ENCODE measurements around the gene PRR16.

The PRR16 gene

GRCh38 chr5:120677481-120677880, 213.4 kb downstream of the PRR16 start:
- no peaks in the 10 kb centered on the region for H3K27me3 ChIP-seq (replicated peaks; ENCODE audit: insufficient read depth, low read length)
- TF ChIP-seq EZH2 (optimal IDR thresholded peaks at IDR 0.05; ENCODE audit: low read depth, low read length) (no peak), EZH2phosphoT487 (IDR thresholded peaks at IDR 0.05; ENCODE audit: low read length) (no peak)
- TF ChIP-seq, protein P1, sequence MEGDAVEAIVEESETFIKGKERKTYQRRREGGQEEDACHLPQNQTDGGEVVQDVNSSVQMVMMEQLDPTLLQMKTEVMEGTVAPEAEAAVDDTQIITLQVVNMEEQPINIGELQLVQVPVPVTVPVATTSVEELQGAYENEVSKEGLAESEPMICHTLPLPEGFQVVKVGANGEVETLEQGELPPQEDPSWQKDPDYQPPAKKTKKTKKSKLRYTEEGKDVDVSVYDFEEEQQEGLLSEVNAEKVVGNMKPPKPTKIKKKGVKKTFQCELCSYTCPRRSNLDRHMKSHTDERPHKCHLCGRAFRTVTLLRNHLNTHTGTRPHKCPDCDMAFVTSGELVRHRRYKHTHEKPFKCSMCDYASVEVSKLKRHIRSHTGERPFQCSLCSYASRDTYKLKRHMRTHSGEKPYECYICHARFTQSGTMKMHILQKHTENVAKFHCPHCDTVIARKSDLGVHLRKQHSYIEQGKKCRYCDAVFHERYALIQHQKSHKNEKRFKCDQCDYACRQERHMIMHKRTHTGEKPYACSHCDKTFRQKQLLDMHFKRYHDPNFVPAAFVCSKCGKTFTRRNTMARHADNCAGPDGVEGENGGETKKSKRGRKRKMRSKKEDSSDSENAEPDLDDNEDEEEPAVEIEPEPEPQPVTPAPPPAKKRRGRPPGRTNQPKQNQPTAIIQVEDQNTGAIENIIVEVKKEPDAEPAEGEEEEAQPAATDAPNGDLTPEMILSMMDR (IDR thresholded peaks at IDR 0.05; ENCODE audit: low read length), result no peak
- no peaks in the 10 kb centered on the region for H3K79me2 ChIP-seq (ENCODE audit: low read length)
- H3F3A ChIP-seq (ENCODE audit: insufficient read depth, low read length), result no peaks in the 10 kb centered on the region
- H4K20me1 ChIP-seq (ENCODE audit: insufficient read depth, low read length), result no peaks in the 10 kb centered on the region
- no peaks in the 10 kb centered on the region for H3K9me3 ChIP-seq (replicated peaks; ENCODE audit: insufficient read depth, low read length)
- no peak overlapping the region for H3K9ac ChIP-seq (ENCODE audit: low read length)
- H3K9me2 ChIP-seq (replicated peaks; ENCODE audit: insufficient read depth, low read length), result no peaks in the 10 kb centered on the region
- H3K4me3 ChIP-seq (ENCODE audit: low read length), result no peak overlapping the region
- no peak for DNase-seq
- H2AFZ ChIP-seq (ENCODE audit: low read length), result no peak overlapping the region
- no peaks in the 10 kb centered on the region for H3K36me3 ChIP-seq (replicated peaks; ENCODE audit: insufficient read depth, low read length)
- no peak overlapping the region for H3K27ac ChIP-seq (ENCODE audit: low read length)
- H3K4me2 ChIP-seq (ENCODE audit: low read depth, low read length), result no peak overlapping the region
- no peaks in the 10 kb centered on the region for H3K4me1 ChIP-seq (ENCODE audit: low read length)

DNA sequence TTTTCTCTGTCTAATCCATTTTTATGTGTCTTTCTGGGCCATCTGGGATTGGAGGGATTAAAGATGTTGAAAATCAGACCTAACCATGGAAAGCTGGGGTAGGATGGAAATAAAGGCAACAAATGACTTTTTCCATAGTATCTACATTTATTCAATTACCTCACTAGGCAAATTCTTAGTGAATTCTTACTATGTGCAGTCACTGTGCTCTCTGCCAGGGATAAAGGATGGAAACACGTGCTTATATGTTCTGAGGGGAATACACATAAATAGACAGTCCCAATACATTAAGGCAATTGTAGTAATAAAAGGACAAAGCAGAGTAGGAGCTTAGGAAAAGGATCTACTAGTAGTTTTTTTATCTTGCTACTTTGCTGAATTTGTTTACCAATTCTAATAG, 214.2 kb downstream of the PRR16 start:
- no peaks in the 10 kb centered on the region for H3K36me3 ChIP-seq (replicated peaks; ENCODE audit: insufficient read depth, low read length)
- H3K9me3 ChIP-seq (replicated peaks; ENCODE audit: insufficient read depth, low read length), result no peaks in the 10 kb centered on the region
- no peak overlapping the region for H2AFZ ChIP-seq (ENCODE audit: low read length)
- H3K27me3 ChIP-seq (replicated peaks; ENCODE audit: insufficient read depth, low read length), result no peaks in the 10 kb centered on the region
- no peak overlapping the region for H3K4me2 ChIP-seq (ENCODE audit: low read depth, low read length)
- no peak overlapping the region for H3K27ac ChIP-seq (ENCODE audit: low read length)
- no peak overlapping the region for H3K4me3 ChIP-seq (ENCODE audit: low read length)
- H3K9me2 ChIP-seq (replicated peaks; ENCODE audit: insufficient read depth, low read length), result no peaks in the 10 kb centered on the region
- no peaks in the 10 kb centered on the region for H3F3A ChIP-seq (ENCODE audit: insufficient read depth, low read length)
- H3K4me1 ChIP-seq (ENCODE audit: low read length), result no peaks in the 10 kb centered on the region
- no peak for DNase-seq
- H3K79me2 ChIP-seq (ENCODE audit: low read length), result no peaks in the 10 kb centered on the region
- TF ChIP-seq EZH2phosphoT487 (IDR thresholded peaks at IDR 0.05; ENCODE audit: low read length) (no peak), EZH2 (optimal IDR thresholded peaks at IDR 0.05; ENCODE audit: low read depth, low read length) (no peak)
- TF ChIP-seq, protein P1 (IDR thresholded peaks at IDR 0.05; ENCODE audit: low read length), result no peak
- no peak overlapping the region for H3K9ac ChIP-seq (ENCODE audit: low read length)
- H4K20me1 ChIP-seq (ENCODE audit: insufficient read depth, low read length), result no peaks in the 10 kb centered on the region

DNA sequence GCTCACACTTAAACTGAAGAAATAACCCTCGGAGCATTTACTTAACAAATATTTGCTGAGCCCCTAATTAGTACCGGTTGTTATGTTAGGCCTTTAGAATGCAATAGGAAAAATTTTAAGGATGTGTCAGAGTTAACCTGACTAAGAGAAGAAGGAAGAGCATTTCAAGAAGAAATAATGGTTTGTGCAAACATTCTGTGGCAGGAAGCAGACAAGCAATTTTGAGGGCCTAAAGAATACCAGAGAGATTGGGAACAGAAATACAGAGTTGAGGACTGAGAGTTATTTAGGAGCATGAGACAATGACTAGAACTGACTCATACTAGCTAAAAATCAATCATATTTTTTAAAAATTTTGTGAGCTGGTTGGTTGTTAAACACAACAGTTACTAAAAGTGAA, 218.8 kb downstream of the PRR16 start:
- H3K9ac ChIP-seq (ENCODE audit: low read length), result no peak overlapping the region
- no peaks in the 10 kb centered on the region for H3K27me3 ChIP-seq (replicated peaks; ENCODE audit: insufficient read depth, low read length)
- H4K20me1 ChIP-seq (ENCODE audit: insufficient read depth, low read length), result no peaks in the 10 kb centered on the region
- no peak overlapping the region for H3K4me3 ChIP-seq (ENCODE audit: low read length)
- H3K9me2 ChIP-seq (replicated peaks; ENCODE audit: insufficient read depth, low read length), result no peaks in the 10 kb centered on the region
- H3K79me2 ChIP-seq (ENCODE audit: low read length), result no peaks in the 10 kb centered on the region
- no peak overlapping the region for H3K27ac ChIP-seq (ENCODE audit: low read length)
- TF ChIP-seq EZH2 (optimal IDR thresholded peaks at IDR 0.05; ENCODE audit: low read depth, low read length) (no peak), EZH2phosphoT487 (IDR thresholded peaks at IDR 0.05; ENCODE audit: low read length) (no peak)
- TF ChIP-seq, protein P1 (IDR thresholded peaks at IDR 0.05; ENCODE audit: low read length), result no peak
- H3K9me3 ChIP-seq (replicated peaks; ENCODE audit: insufficient read depth, low read length), result no peaks in the 10 kb centered on the region
- H3F3A ChIP-seq (ENCODE audit: insufficient read depth, low read length), result no peaks in the 10 kb centered on the region
- H3K4me2 ChIP-seq (ENCODE audit: low read depth, low read length), result no peak overlapping the region
- DNase-seq, result no peak
- H2AFZ ChIP-seq (ENCODE audit: low read length), result no peak overlapping the region
- H3K4me1 ChIP-seq (ENCODE audit: low read length), result no peaks in the 10 kb centered on the region
- no peaks in the 10 kb centered on the region for H3K36me3 ChIP-seq (replicated peaks; ENCODE audit: insufficient read depth, low read length)
